HG03060 (cell line): ENCODE measurements around the gene ATP2C2.

Experiments used
- ATAC-seq: cut with Tn5 transposase; IDR thresholded peaks from one replicate; pipeline ENCODE4 v1.9.1; 2021; ENCODE audit warnings: low read depth, moderate number of reproducible peaks; ENCODE audit not compliant: unreplicated experiment

The ATP2C2 gene

GRCh38 chr16:84362471-84362941, 5.8 kb upstream of the ATP2C2 start:
- no peak for ATAC-seq

- ATAC-seq: no peak
Measured at GRCh38 chr16:84366208-84366607, 2.1 kb upstream of the ATP2C2 start.

- ATAC-seq: no peak
Measured at GRCh38 chr16:84367297-84367680, 1.0 kb upstream of the ATP2C2 start.

- no peak for ATAC-seq
Measured at GRCh38 chr16:84367750-84368307, 509 bp upstream of the ATP2C2 start.

GRCh38 chr16:84369105-84369504, 767 bp downstream of the ATP2C2 start:
- ATAC-seq: no peak

- no peak for ATAC-seq
Measured at GRCh38 chr16:84369938-84370627, 1.7 kb downstream of the ATP2C2 start.

- ATAC-seq: no peak
Measured at GRCh38 chr16:84370723-84371552, 2.6 kb downstream of the ATP2C2 start.

GRCh38 chr16:84371553-84371865, 3.2 kb downstream of the ATP2C2 start:
- ATAC-seq: no peak

- ATAC-seq: no peak
Measured at GRCh38 chr16:84373907-84374489, 5.7 kb downstream of the ATP2C2 start.

- no peak for ATAC-seq
Measured at GRCh38 chr16:84378099-84378498, 9.8 kb downstream of the ATP2C2 start.

GRCh38 chr16:84378567-84378966, 10.2 kb downstream of the ATP2C2 start:
- no peak for ATAC-seq

GRCh38 chr16:84379008-84379708, 10.8 kb downstream of the ATP2C2 start:
- ATAC-seq: no peak

- no peak for ATAC-seq
Measured at GRCh38 chr16:84379709-84380362, 11.5 kb downstream of the ATP2C2 start.

- ATAC-seq: no peak
Measured at GRCh38 chr16:84380405-84380804, 12.1 kb downstream of the ATP2C2 start.

GRCh38 chr16:84382396-84382795, 14.1 kb downstream of the ATP2C2 start:
- ATAC-seq: no peak

- no peak for ATAC-seq
Measured at GRCh38 chr16:84383106-84383505, 14.8 kb downstream of the ATP2C2 start.

GRCh38 chr16:84386047-84386446, 17.7 kb downstream of the ATP2C2 start:
- ATAC-seq: no peak

GRCh38 chr16:84387021-84387420, 18.7 kb downstream of the ATP2C2 start:
- no peak for ATAC-seq

- no peak for ATAC-seq
Measured at GRCh38 chr16:84390131-84390785, 21.9 kb downstream of the ATP2C2 start.
